GM18858 (cell line): ENCODE results near the gene TOP1.

ENCODE experiments used
- ATAC-seq: cut with Tn5 transposase; IDR thresholded peaks from one replicate; pipeline ENCODE4 v1.9.1; 2021; ENCODE audit not compliant: unreplicated experiment

Gene TOP1

GRCh38 chr20:41167118-41167470 is 138.5 kb downstream of the TOP1 start:
- ATAC-seq: no peak

- no peak for ATAC-seq
Measured at GRCh38 chr20:41167481-41168253, 139.0 kb downstream of the TOP1 start.

GRCh38 chr20:41168281-41169161 is 139.9 kb downstream of the TOP1 start:
- no peak for ATAC-seq

- ATAC-seq: no peak
Measured at GRCh38 chr20:41169162-41169690, 140.6 kb downstream of the TOP1 start.

- no peak for ATAC-seq
Measured at GRCh38 chr20:41169791-41170351, 141.2 kb downstream of the TOP1 start.

GRCh38 chr20:41170386-41171105 is 141.9 kb downstream of the TOP1 start:
- ATAC-seq: no peak

GRCh38 chr20:41171736-41172295 is 143.2 kb downstream of the TOP1 start:
- ATAC-seq: no peak

- ATAC-seq: no peak
Measured at GRCh38 chr20:41172296-41173140, 143.9 kb downstream of the TOP1 start.

- ATAC-seq: no peak
Measured at GRCh38 chr20:41173161-41173721, 144.6 kb downstream of the TOP1 start.

GRCh38 chr20:41173791-41174341 is 145.2 kb downstream of the TOP1 start:
- no peak for ATAC-seq
